HCT116 (cell line): Measurements from ENCODE around the gene FGB.

ENCODE experiments used
- ELF1 ChIP-seq: IDR thresholded peaks from 2 replicates; pipeline ENCODE4 v1.6.1; 2012; ENCODE audit warnings: low read depth, borderline replicate concordance
- EZH2 ChIP-seq: fragments of 200-600 bp; sonication (generic); IDR thresholded peaks from 2 replicates; pipeline ENCODE4 v1.6.1; 2017; ENCODE audit warnings: antibody characterized with exemption, mixed run types
- POLR2A ChIP-seq: IDR thresholded peaks from 2 replicates; pipeline ENCODE4 v1.7.0; 2011; ENCODE audit warnings: borderline replicate concordance; ENCODE audit not compliant: insufficient read depth, insufficient read length; ENCODE audit errors: extremely low read depth
- ZBTB33 ChIP-seq: IDR thresholded peaks from 2 replicates; pipeline ENCODE4 v1.6.1; 2011; ENCODE audit warnings: mild to moderate bottlenecking, low read length, moderate library complexity; ENCODE audit not compliant: insufficient replicate concordance; ENCODE audit errors: extremely low read depth
- ZNF274 ChIP-seq: fragments of 200-500 bp; sonication (Bioruptor generic); IDR thresholded peaks from 2 replicates; pipeline ENCODE4 v1.6.1; 2014; ENCODE audit warnings: mild to moderate bottlenecking, low read depth, low read length, inconsistent platforms
- TF ChIP-seq, protein P1 (sequence below), 3 experiments: fragments of 200-600 bp in 1 of 3; sonication (generic) in 1 of 3; IDR thresholded peaks in 2 of 3; conservative IDR thresholded peaks in 1 of 3; 2 replicates each; pipeline ENCODE4 v1.5.1; 2012 to 2017; ENCODE audit warnings: low read depth in 2 of 3, low read length in 2 of 3, antibody characterized with exemption in 1 of 3, borderline replicate concordance in 1 of 3, control low read depth in 1 of 3, mild to moderate bottlenecking in 1 of 3, mixed read lengths in 1 of 3, mixed run types in 1 of 3, moderate library complexity in 1 of 3; ENCODE audit not compliant: insufficient read depth in 1 of 3

DNA sequence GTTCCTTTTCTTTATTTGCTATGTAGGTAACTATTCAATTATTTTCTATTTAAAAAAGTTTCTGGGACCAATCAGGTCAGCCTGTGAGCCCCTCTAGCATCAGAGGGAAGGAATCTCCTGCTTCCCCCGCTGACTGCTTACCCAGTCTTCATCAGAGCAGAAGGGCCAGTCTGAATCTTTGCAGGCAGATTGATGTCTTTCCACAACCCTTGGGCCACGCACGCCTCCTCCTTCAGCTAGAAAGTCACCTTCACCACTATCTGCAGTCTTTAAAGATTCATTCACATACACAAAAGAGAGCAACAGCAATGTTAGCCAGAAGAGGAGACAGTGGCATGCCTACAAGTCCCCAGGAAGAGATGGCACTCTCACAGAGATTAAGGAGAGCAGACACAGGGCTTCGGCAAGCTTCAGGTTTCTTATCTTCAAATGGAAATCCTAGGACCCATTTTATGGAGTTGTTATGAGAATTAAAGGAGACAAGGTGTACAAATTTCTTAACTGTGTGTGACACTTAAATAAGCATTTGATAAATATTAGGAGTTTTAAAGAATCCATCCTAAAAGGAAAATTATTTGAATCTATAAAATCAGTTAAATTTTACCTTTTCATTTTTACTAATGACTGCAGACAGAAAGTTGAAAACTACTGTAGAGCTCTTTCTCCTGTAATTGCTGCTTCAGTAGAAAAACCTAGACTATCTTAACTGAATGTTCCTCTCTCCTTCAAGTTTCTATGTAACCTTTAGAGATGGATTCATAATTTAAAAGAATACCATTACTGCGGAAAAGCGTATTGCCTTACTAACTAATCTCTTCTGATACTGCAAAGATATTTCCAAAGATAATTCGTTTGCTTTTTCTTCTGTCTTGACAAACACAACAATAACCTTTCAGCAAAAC is 26.7 kb downstream of the FGB start:
- TF ChIP-seq POLR2A: no peak
- TF ChIP-seq ZNF274: no peak
- TF ChIP-seq, protein P1, sequence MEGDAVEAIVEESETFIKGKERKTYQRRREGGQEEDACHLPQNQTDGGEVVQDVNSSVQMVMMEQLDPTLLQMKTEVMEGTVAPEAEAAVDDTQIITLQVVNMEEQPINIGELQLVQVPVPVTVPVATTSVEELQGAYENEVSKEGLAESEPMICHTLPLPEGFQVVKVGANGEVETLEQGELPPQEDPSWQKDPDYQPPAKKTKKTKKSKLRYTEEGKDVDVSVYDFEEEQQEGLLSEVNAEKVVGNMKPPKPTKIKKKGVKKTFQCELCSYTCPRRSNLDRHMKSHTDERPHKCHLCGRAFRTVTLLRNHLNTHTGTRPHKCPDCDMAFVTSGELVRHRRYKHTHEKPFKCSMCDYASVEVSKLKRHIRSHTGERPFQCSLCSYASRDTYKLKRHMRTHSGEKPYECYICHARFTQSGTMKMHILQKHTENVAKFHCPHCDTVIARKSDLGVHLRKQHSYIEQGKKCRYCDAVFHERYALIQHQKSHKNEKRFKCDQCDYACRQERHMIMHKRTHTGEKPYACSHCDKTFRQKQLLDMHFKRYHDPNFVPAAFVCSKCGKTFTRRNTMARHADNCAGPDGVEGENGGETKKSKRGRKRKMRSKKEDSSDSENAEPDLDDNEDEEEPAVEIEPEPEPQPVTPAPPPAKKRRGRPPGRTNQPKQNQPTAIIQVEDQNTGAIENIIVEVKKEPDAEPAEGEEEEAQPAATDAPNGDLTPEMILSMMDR (IDR thresholded peaks at IDR 0.05 in 2 of 3, conservative IDR thresholded peaks at IDR 0.05 in 1 of 3; ENCODE audit: borderline replicate concordance in 1 of 3, insufficient read depth in 1 of 3, low read depth in 2 of 3, low read length in 2 of 3): no peak
- no peak for TF ChIP-seq ZBTB33
- no peak for TF ChIP-seq ELF1
- TF ChIP-seq EZH2: no peak
